RWPE2 (cell line): ENCODE measurements around the gene MANEAL.

Experiments used
- ATAC-seq: fragments of 200-7000 bp; cut with Tn5 transposase; 3 replicates; pipeline ENCODE4 v1.9.1; 2021; ENCODE audit warnings: low read depth
- DNase-seq: peaks from one replicate; pipeline ENCODE4 v3.0.0-alpha.2; 2020; ENCODE audit warnings: low spot score
- H3K27ac ChIP-seq: fragments of 450-650 bp; 2 replicates; pipeline ENCODE4 v1.5.1; 2017; ENCODE audit warnings: mild to moderate bottlenecking; ENCODE audit not compliant: poor library complexity, severe bottlenecking
- H3K27me3 ChIP-seq: fragments of 250-450 bp; sonication (Bioruptor Pico); 2 replicates; pipeline ENCODE4 v1.5.1; 2021; ENCODE audit warnings: mild to moderate bottlenecking, moderate library complexity; ENCODE audit not compliant: insufficient read depth, poor library complexity, severe bottlenecking
- H3K36me3 ChIP-seq: fragments of 250-450 bp; sonication (Bioruptor Pico); 2 replicates; pipeline ENCODE4 v1.5.1; 2020; ENCODE audit warnings: low read depth, mild to moderate bottlenecking, moderate library complexity
- H3K4me1 ChIP-seq: fragments of 250-450 bp; sonication (Bioruptor Pico); 2 replicates; pipeline ENCODE4 v1.5.1; 2021; ENCODE audit warnings: mild to moderate bottlenecking, moderate library complexity; ENCODE audit not compliant: insufficient read depth, poor library complexity, severe bottlenecking
- H3K4me3 ChIP-seq: fragments of 250-450 bp; sonication (Bioruptor Pico); 2 replicates; pipeline ENCODE4 v1.5.1; 2021; ENCODE audit warnings: mild to moderate bottlenecking, moderate library complexity; ENCODE audit not compliant: severe bottlenecking
- H3K9me3 ChIP-seq: fragments of 250-450 bp; sonication (Bioruptor Pico); 2 replicates; pipeline ENCODE4 v1.5.1; 2021; ENCODE audit warnings: mild to moderate bottlenecking, moderate library complexity; ENCODE audit not compliant: severe bottlenecking
- CTCF ChIP-seq: fragments of 450-650 bp; IDR thresholded peaks from one replicate; pipeline ENCODE4 v1.5.1; 2017; ENCODE audit warnings: mild to moderate bottlenecking, moderate library complexity; ENCODE audit not compliant: poor library complexity, severe bottlenecking

Gene MANEAL

DNA sequence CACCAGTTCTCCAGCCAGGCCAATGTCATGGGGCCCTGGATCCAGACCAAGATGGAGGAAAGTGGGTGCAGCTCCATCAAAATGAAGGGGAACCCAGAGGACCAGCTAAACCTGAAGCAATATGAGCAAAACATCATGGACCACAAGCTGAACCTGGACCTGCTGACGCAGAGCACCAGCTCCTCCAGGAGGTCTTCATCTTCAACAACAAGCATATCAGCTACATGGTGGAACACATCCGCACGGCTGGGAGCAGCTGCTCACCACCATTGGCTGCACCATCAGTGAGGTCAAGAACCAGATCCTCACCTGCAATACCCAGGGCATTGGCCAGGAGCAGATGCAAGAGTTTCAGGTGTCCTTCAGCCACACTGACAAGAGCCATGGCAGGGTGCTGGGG lies 15.0 kb upstream of the MANEAL start:
- no peak for TF ChIP-seq CTCF
- Histone ChIP-seq H3K4me1 (no peaks in the 10 kb centered on the region), H3K36me3 (no peaks in the 10 kb centered on the region), H3K9me3 (no peaks in the 10 kb centered on the region), H3K27ac (no peak overlapping the region), H3K4me3 (no peak overlapping the region), H3K27me3 (no peaks in the 10 kb centered on the region)
- no peak for ATAC-seq
- DNase-seq, result no peak

GRCh38 chr1:37782491-37782890 lies 11.2 kb upstream of the MANEAL start:
- Histone ChIP-seq H3K36me3 (no peaks in the 10 kb centered on the region), H3K4me1 (no peaks in the 10 kb centered on the region), H3K27ac (no peak overlapping the region), H3K4me3 (no peak overlapping the region), H3K9me3 (no peaks in the 10 kb centered on the region), H3K27me3 (no peaks in the 10 kb centered on the region)
- DNase-seq (no peak), ATAC-seq (no peak)
- TF ChIP-seq CTCF, result no peak

DNA sequence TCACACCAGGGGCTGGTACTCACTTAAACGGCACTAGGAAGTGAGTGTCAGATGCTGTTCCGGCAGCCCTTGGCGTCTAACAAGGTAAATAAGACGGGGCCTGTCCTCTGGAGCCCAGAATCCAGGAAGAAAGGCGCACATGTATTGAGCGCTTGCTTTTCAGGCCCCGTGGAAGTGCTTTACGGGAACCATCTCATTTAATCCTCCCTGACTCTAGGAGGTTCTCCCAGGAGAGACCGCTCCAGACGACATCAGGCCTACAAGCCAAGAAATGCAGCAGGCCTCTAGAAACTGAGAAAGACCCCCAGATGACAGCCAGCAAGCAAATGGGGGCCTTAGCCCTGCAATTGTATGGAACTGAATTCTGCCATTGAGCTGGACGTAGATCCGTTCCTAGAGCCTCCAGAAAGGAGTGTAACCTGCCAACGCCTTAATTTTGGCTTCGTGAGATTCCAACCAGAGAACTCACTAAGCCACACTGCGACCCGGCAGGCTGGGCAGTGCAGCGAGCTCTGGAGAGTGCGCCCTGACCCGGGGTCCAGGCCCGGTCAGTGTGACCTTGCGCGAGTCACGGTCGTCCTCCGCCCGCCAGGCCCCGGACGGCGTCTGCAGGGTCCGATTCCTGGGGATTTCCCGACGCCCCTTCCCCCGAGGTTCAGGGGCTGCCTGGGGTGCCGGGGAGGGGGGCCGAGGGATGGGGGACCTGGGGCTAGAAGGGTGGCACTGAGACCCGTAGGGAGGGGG lies 532 bp upstream of the MANEAL start:
- no peak for TF ChIP-seq CTCF
- Histone ChIP-seq H3K27ac (no peak overlapping the region), H3K36me3 (no peaks in the 10 kb centered on the region), H3K9me3 (no peaks in the 10 kb centered on the region), H3K4me3 (no peak overlapping the region), H3K4me1 (no peaks in the 10 kb centered on the region), H3K27me3 (peaks cover 11% of the 10 kb centered on the region)
- DNase-seq, result no peak
- ATAC-seq, result no peak

DNA sequence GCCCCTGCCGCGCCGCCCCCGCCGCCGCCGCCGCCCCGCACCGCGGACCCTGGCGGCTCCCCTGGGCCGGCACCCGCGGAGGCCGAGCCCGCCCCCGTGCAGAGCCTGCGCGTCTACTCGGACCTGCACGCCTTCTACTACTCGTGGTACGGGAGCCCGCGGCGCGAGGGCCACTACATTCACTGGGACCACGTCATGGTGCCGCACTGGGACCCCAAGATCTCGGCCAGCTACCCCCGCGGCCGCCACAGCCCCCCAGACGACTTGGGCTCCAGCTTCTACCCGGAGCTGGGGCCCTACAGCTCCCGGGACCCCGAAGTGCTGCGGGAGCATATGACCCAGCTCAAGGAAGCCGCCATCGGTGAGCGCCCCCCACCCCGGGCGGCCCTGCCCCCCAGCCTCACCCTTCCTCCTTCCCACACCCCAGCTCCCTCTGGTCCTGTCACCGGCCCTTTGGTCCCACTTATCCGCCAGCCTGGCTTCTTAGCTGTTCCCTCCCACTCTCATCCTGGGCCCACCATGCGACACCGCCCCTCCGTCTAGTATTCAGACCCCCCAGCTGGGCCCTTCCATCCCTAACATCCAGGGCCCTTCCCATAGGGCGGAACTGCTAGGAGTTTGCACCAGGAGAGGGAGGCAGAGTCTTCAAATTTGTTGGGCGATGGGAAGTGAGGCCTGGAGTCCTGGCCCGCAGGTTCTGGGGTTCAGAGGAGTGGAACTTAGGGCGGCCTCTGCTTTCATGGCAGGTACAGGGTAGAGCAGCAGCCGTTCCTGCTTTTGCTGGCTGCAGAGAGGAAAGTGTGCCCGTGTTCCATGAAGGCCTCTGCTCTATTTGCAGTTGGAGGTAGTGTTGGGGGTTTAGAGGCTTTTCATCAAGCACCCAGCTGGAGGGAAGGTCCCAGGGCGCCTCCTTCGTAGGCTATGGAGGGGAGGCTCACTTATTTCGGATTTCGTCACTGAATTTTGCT lies 1.0 kb downstream of the MANEAL start:
- peaks cover 11% of the 10 kb centered on the region for H3K27me3 ChIP-seq
- peak; percentile 13; the same call in 1 of the 3 replicates for ATAC-seq
- no peak for DNase-seq
- no peaks in the 10 kb centered on the region for H3K9me3 ChIP-seq
- H3K4me3 ChIP-seq, result peak overlapping the region; percentile 49
- no peaks in the 10 kb centered on the region for H3K4me1 ChIP-seq
- H3K36me3 ChIP-seq, result no peaks in the 10 kb centered on the region
- H3K27ac ChIP-seq, result no peak overlapping the region
- no peak for TF ChIP-seq CTCF
